Dedifferentiated amniotic fluid mesenchymal stem cell (primary cell): ENCODE results near the gene DUSP10.

Source experiments
- DNase-seq: peaks from one replicate; pipeline ENCODE4 v3.0.0-alpha.2; 2016; ENCODE audit errors: extremely low spot score

Gene DUSP10

GRCh38 chr1:221695301-221695700 lies 46.6 kb downstream of the DUSP10 start:
- DNase-seq: no peak

- no peak for DNase-seq
Observed at GRCh38 chr1:221694109-221694508, 47.8 kb downstream of the DUSP10 start.

- no peak for DNase-seq
Observed at GRCh38 chr1:221693087-221693486, 48.8 kb downstream of the DUSP10 start.

GRCh38 chr1:221692643-221693042 lies 49.2 kb downstream of the DUSP10 start:
- no peak for DNase-seq

GRCh38 chr1:221691261-221691660 lies 50.6 kb downstream of the DUSP10 start:
- DNase-seq: no peak

- no peak for DNase-seq
Observed at GRCh38 chr1:221690858-221691257, 51.0 kb downstream of the DUSP10 start.

GRCh38 chr1:221689138-221689537 lies 52.8 kb downstream of the DUSP10 start:
- DNase-seq: no peak

GRCh38 chr1:221688488-221688843 lies 53.4 kb downstream of the DUSP10 start:
- DNase-seq: no peak

GRCh38 chr1:221687836-221688487 lies 53.9 kb downstream of the DUSP10 start:
- DNase-seq: no peak

- no peak for DNase-seq
Observed at GRCh38 chr1:221683681-221684080, 58.2 kb downstream of the DUSP10 start.

GRCh38 chr1:221680085-221680484 lies 61.8 kb downstream of the DUSP10 start:
- no peak for DNase-seq

- DNase-seq: no peak
Observed at GRCh38 chr1:221678014-221678413, 63.9 kb downstream of the DUSP10 start.

GRCh38 chr1:221675880-221676800 lies 65.7 kb downstream of the DUSP10 start:
- DNase-seq: no peak

- DNase-seq: no peak
Observed at GRCh38 chr1:221672965-221673364, 68.9 kb downstream of the DUSP10 start.

- DNase-seq: peak; percentile 77
Observed at GRCh38 chr1:221672239-221672645, 69.6 kb downstream of the DUSP10 start.

GRCh38 chr1:221670081-221670480 lies 71.8 kb downstream of the DUSP10 start:
- DNase-seq: no peak

- DNase-seq: no peak
Observed at GRCh38 chr1:221669441-221669840, 72.4 kb downstream of the DUSP10 start.

- DNase-seq: peak; percentile 22
Observed at GRCh38 chr1:221667504-221667903, 74.4 kb downstream of the DUSP10 start.

- no peak for DNase-seq
Observed at GRCh38 chr1:221664253-221664652, 77.6 kb downstream of the DUSP10 start.

GRCh38 chr1:221663321-221663720 lies 78.6 kb downstream of the DUSP10 start:
- no peak for DNase-seq

GRCh38 chr1:221655766-221656305 lies 86.1 kb downstream of the DUSP10 start:
- no peak for DNase-seq
